Activated T-cell treated with anti-CD3 and anti-CD28 coated beads for 4 hours (primary cell): ENCODE data around the gene ACSS3.
"Not testable (repeated sequence)": the region's sequence is repeated elsewhere in the genome, so short reads cannot be mapped to it uniquely, and the experiment has no call there.

ENCODE experiments used
- DNase-seq: peaks from one replicate; pipeline ENCODE4 v3.0.0-alpha.2; 2020

The ACSS3 gene

DNA sequence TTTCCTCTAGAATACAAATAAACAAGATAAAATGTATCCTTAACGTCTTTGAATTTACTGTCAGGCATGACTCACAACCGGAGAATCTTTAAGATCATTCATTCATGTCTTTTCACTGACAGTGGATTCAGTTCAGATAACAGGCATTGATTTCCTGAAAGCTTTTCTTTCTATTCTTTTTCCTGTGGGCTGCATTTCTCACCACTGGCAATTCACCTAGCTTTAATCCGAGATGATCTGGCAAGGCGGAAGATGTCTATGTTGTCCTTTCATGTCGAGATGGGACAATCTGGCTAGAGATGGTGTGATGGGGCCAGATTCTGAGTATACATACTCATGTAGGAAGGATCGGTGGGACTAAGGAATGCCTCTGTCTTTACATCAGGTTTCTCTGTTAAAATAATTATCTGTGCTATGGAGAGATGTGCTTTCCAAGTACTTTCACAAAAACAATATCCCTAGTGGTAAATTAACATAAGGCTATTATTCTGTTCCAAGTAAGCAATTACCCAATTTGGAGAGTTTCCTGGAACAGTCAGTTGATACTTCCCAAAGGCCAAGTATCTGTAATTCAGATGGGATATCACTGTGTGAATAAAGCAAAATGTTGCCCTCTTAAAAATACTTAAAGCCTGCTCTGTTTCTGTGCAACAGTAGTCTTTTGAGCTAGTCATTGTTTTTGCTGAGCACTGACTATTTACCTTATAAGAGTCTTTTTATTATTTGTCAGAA lies 17.8 kb downstream of the ACSS3 start:
- DNase-seq, result no peak

DNA sequence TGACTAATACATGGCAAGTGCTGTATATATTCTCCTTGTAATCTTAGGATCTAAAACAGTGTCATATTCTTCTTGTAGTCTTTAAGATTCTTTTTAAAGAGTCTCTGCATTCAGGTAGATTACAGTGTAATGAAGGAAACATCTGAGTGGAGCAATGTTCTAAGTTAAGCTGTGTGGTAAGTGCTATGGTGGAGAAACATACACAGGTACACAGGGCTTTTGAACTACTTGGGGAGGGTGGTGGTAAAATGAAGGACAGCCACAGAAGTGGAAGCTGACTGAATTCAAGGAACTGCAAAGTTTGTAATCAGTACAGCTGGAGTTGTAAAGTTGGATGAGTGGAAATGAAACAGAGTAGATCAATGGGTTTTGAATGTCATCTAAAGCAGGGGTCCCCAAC lies 27.8 kb downstream of the ACSS3 start:
- DNase-seq, result no peak

DNA sequence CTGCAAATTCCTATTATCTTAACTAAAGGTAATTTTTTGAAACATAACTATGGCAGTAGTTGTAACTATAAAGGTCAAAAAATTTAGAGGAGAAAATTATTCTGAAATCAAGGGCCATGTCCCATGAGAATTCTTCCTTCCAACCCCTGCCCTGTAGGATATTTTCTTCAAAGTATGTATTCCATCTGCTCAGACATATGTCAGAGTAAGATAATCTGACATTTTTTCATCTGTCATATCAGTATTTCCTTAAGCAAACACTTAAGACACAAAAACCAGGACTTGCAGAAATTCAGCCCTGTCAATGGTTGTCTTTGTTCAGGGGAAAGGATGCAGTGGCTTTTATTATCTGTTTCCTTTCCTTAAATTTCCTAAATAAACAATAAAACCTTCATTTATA lies 36.3 kb downstream of the ACSS3 start:
- DNase-seq, result no peak

DNA sequence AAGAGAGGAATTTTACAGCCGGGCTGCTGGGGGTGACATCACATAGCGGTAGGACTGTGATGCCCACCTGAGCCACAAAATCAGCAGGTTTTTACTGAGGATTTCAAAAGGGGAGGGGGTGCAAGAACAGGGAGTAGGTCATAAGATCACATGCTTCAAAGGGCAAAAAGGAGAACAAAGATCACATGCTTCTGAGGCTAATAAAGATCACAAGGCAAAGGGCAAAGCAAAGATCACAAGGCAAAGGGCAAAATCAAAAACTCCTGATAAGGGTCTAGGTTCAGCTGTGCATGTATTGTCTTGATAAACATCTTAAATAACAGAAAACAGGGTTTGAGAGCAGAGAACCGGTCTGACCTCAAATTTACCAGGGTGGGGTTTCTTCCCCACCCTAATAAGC lies 41.2 kb downstream of the ACSS3 start:
- DNase-seq, result not testable (repeated sequence)

DNA sequence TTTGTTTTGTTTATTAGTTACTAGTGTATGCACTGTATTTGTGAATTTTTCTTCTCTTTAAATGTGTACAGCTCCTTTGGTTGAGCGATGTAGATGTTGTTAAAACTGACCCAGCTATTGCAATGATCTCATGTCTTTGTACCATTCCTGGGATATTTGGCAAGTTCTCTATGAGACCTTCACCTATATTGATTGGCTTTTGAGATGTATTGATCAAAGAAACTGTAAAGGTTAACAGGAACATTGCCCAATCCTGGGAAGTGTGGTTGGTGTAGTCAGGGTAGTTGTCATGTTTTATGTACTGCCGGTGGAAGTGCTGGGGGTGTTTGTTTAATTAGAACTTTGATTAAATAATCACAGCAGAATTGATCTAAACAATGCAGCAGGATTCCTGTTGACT lies 43.1 kb downstream of the ACSS3 start:
- no peak for DNase-seq

DNA sequence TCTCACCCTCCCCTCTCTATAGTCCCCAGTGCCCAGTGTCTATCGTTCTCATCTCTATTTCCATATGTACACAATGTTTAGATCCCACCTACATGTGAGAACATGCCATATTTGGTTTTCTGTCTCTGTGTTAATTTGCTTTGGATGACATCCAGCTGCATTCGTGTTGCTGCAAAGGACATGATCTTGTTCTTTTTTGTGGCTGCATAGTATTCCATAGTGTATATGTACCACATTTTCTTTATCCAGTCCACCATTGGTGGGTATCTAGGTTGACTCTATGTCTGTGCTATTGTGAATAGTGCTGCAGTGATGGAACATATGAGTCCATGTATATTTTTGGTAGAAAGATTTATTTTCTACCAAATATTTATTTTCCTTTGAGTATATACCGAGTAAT lies 45.7 kb downstream of the ACSS3 start:
- no peak for DNase-seq

DNA sequence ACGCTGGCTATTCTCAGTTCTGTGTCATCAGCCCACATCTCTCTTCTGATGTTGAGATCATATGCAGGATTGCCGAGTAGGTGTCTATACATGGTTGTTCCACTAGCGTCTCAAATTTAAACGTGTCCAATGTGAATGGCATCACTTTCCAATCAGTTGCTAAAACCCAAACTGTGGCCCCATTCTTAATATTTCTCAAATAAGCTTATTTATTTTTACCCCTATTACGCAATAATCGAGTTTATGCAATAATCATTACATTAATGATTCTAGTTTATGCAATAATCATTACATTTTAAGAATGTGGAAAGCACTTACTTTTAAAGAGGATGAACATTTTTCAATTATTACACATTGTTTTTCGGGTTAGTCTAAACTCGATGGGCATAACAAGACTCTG lies 47.8 kb downstream of the ACSS3 start:
- no peak for DNase-seq

DNA sequence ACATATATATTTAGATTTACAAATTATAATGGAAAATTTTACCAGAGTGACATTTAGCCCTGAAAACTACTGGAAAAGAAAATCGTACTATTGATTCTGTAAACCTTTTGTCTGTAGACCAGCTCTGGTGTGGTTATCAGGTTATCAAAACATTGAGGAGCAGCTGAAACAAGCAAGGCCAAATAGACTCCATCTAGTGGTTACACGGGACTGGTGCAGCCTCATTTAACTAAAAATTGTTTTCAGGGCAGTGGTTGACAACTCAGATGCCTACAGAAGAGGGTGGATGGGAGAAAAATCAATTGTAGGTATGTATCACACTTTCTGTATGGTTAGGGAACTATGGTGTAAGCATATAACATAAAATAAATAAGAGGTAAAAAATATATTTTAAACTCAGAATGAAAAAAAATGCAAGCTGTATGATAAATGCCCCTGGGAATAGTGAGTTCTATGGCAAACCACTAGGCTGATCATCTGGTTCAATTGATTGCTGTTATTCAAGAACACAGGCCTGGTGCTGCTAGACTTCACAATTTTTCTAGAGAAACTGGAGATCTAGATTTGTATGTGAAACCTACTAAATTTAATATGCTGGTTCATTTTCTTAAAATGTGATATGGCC lies 51.2 kb downstream of the ACSS3 start:
- DNase-seq, result no peak

DNA sequence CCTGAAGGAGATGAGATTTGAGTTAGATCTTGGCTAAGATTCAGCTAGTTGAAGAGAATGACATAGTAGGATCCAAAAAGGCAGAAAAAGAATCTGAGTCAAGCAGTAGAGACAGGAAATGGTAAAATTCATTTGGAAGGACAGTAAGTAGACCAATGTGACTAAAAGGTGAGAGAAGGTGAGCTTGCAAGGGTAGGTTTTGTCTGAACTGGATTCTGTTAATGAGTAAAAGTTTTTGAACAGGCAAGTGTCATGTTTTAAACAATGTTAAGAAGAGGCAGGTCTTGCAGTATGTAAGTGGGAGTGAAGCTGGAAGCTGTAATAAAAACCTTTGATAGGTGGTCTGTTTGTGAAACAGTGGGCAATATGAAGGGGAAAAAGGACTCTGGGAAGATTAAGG lies 58.6 kb downstream of the ACSS3 start:
- no peak for DNase-seq

DNA sequence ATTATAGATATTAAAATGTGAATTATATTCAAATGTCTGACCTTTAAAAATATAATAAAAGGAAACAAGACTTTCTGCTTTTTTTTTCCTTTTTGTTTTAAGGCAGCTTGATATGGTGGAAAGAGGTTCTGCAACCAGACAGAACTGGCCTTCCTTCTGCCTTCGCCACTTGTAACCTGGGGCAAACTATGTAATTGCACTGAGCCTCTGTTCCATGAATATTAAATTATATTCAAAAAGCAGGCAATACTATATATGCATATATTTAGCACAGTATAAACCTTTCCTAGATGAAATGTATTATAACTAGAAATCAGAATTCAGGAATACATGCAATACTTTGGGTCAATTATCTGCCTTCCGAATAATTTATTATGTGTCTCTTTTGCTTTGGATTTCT lies 59.9 kb downstream of the ACSS3 start:
- no peak for DNase-seq

DNA sequence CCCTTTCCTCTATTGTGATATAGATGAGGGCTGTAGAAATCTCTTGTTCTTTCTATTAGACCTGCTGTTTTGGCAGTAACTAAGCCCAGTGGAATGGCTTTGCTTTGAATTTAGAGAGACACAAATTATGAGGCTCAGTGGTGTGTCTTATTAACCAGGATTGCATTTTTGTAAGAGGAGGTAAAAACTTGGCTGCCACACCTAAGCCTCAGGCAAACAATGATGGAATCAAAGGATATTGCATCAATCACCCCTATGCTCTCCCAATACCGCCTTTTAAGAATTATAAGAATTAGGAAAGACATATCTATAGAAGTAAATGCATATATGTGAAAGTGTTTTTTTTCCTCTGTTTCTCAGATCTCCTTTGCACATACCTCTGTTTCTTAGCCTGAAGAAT lies 63.3 kb downstream of the ACSS3 start:
- DNase-seq, result no peak

DNA sequence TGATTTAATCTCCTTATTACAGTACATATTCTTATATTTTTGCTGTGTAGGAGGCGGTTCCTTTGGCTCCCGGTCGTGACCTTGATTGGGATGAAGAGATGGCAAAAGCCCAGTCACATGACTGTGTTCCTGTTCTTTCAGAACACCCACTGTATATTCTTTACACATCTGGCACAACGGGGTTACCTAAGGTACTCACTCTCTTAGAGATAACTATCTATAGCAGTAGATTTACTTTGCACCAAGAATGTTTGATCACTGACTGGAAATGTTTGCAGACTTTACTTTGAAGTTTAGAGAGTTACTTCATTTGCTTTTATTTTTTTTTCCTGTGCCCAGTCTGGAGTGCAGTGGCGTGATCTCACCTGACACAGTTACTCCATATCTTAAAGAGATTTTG lies 65.2 kb downstream of the ACSS3 start:
- no peak for DNase-seq

DNA sequence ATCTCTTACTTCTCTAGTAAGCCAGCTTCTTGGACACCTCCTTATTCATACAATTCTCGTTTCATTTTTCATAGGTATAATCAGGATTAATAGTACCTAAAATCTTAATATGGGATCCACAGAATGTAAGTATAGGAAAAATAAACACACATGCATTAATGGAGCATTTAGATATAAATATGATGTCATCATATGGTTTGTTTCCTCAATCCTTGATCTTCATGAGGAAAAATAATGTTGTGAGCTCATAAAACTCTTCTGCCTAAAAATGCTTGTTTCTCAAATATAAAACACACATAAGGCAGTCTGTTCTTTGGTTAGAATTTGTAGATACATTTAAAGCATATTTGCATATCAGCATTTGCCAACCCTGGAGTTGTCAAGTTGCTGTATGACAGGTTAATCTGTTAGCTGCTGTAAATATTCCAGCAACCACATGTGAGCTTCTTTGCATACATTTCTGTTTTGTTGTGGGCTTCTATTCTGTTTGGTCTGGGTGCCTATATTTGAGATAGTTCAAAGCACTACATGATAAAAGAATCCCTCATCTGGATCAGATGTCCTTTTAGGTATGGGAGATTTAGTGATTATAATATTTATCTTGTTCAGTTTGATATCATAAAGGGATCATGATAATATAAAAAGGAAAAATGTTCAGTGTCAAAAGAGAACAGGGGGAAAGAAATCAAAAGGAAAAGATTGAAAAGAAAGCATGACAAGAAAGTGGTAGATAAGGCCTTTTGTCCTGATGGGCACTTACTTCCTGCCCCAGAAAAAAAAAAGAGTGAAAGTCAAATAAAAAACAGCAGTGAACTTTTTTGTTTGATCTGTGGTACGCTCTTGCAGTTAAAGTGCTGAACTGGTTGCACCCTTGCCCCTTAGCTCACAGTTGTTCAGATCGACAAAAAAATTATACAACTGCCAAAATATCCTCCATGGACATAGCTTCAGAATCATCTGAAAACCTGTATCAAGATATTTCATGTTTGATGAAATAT lies 68.6 kb downstream of the ACSS3 start:
- DNase-seq, result no peak

DNA sequence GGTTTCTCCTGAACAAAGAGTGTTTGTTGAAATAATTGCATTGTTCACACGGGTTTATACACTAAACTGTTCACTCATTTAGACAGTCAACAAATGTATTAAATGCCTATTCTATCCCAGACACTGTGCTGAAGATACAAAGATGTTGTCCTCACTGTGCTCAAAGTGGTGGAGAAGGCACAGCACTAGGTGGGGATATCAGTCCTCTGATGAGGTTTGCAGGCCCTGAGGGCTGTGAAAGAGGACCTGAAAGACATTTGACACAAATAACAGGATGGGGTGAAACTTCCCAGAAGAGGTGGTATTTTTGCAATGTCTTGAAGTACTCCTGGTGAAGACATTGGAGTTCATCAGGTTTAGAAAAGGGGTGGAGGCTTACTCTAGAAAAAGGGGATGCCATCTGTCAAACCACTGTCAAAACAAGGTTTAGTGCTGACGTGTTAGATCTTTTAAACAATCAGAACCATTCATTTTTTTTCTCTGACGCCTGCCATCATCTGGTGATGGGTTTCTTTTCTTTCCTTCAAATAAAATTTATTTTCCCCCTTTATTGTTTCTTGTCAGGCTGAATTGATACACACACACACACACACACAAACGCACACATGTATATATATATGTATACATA lies 69.5 kb downstream of the ACSS3 start:
- DNase-seq, result no peak

DNA sequence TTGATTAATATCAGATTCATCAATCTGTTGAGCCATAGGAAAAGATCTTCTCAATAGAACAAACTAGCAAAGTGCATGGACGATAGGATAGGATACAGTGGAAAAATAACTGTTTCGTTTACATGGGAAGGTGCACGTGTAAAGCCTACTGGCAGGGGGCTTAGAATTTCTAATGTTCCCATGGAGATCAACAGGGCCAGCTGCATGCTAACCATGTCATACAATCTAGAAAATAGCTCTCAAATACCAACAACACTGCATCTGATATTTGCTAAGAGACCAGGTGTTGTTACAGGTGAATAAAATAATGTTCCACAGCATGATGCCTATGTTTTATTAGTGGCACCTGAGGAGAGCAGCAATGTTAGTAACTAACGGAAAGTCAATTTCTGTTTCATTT lies 72.5 kb downstream of the ACSS3 start:
- no peak for DNase-seq

DNA sequence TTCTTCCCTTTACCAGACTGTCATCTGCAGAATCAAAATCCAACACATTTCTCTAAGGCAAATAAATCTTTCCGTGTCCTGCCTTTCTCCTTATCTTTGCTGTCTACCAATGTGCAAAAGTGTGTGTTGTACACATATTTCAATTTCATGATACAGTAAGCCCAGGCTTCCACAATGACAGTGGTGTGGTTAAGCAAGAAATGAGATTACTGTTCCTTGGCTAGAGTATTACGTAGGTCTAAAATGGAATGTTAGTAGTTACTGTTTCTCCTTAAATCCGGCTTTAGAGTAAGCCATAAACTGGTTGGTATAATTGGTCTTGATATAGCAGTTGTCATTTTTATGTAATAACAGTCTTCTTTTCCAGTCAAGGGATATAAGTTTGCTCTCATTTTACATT lies 82.0 kb downstream of the ACSS3 start:
- no peak for DNase-seq

DNA sequence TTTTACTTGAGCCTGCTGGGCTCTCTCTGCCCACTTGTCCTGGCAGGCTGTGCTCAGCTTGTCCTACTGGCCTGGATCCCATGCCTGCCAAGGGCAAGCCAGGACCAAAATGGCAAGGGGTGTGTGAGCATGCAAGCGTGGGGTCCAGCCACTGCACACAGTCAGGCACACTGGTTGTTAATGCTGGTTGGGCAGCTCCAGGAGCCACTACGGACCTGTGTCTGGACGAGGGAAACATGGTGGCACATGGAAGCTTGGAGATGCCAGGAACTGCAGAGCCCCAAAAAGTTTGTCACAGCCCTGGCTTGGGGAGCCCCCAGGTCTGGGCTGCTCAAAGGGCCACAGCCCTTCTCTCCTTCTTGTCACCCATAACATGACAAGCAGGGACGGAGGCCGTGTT lies 83.8 kb downstream of the ACSS3 start:
- no peak for DNase-seq

DNA sequence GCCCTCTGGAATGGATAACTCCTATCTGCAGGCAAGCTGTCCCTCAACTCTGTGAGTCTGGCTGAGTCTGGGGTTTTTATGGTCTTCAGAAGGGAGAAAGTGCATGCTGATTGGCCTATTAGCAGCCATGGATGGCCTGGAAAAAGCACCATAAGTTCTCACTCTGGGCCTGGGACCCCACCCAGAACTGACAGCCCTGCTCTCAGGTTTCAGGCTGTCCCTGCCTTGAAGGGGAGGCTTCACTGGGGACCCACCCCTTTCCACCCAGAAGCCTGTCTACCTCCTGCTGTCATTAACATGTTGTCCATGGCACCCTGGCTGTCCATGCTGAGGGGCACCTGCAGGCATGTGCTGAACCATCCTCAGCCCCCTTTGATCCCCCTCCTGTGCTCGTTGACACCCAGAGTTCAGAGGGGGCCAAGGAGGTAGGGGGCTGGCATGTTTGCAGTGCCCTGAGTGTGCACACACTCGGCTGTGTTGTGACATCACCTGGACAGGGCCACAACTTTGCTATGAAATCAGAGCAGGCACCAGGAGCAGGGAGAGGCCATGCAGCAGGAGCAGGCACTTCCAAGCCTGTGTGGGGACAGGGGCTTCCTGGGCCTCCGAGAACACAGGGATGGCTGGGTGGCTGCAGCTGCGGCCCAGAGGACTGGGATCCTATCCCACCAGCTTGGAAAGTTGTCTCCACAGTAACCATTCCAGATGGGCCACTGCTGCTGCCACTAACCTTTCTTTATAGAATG lies 84.7 kb downstream of the ACSS3 start:
- no peak for DNase-seq

DNA sequence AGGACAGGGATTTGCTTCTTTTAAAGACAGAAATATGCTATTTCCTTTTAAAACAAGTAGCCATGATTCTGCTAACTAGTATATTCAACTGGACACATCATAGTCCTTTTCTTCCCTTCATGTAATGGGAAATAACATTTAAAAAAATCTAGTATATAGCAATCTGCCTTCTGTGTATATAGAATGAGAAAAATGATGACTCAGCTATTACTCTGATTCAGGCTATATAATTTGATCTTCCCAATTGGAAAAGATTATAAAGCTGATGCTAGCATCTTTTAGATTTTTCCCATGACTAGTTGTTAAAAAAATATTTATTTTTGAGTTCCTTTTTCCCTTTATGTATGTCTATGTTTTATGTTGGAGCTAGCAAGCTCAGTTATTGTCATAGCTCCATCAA lies 86.9 kb downstream of the ACSS3 start:
- DNase-seq, result no peak

DNA sequence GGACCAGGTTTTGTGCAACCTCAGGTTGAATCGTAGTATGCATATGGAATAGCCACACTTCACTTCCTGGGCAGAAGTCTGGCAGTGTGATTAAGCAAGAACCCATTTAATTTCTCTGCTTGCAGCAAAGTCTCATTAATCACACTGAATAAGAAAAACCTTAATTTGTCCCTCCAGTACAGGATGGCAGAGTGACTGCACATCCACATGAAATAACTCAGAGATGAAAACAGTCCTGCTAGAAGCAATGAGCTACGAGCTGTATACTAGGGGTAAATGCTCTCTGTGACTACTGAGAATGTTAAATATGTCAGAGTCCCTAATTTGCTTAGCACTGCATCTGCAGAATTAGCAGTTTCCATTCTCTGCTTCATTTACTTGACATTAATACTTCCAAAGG lies 88.9 kb downstream of the ACSS3 start:
- DNase-seq, result no peak

DNA sequence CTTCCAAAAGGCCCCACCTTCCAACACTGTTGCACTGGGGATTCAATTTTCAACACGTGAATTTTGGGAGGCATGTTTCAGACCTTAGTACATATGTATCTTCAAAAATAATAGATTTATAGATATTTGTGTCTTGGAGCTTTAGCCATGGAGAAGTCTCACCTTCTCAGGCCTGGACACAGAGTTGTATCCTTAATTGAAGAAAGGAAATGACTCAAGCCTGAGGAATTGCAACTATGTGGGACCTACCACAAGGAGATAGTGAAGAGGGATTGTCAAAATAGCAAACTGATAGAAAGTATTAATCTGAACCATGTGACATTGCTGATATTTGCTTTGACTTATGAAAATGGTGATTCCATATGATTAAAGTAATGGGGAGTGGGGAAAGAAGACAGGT lies 89.8 kb downstream of the ACSS3 start:
- DNase-seq, result no peak

DNA sequence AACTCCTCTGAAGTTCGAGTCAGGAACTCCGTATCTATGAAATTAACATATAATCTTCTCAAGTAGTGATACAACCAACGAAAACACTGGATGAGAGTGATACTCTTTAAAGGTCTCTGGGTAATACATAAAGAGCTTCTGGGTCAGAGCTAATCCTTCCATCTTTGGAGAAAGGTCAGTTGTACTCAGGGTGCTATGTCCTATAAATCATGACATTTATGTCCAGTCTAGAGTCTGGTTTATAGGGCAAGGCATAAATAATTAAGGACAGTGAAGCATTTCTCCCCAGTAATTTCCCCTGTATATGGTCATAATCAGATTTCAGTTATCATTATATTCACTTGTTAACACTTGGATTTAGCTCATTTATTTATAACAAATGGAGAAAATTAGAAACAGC lies 90.6 kb downstream of the ACSS3 start:
- no peak for DNase-seq

DNA sequence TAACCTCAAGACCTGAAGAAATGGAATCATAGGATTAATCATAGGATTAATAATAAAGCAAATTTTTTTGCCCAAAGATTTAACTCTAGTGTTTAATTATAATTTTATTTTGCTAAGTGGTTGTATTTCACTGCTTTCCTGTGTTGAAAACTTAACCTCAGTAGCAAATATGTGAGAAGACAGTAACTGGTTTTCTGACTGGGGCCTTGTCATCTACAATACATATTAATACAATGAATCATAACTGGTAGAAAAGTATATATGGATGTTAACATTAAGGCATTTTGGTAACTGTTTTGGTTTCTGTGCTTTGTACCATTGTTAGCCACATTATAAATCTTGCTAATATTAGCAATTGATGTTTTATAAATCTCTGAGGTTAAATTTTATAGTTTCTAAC lies 92.2 kb downstream of the ACSS3 start:
- no peak for DNase-seq
